AG04449 (cell line): ENCODE results near the gene FREM1.

Source experiments
- CTCF ChIA-PET: fragments of 350-600 bp; formaldehyde crosslinking; extraction: SDS; loops from one replicate; lab custom pipeline; 2021; ENCODE audit warnings: antibody characterized with exemption; lab: Yijun Ruan, JAX
- POLR2A ChIA-PET: fragments of 400-600, 350-600 bp; formaldehyde crosslinking; extraction: SDS; loops from one replicate; lab custom pipeline; 2020; ENCODE audit warnings: antibody characterized with exemption, inconsistent platforms; lab: Yijun Ruan, JAX
- DNase-seq: peaks from one replicate; pipeline ENCODE4 v3.0.0-alpha.2; 2010; ENCODE audit warnings: low read depth, low spot score
- H3K4me3 ChIP-seq: 2 replicates; pipeline ENCODE4 v1.5.1; 2011; ENCODE audit warnings: low read depth, mild to moderate bottlenecking, control low read depth, low read length
- CTCF ChIP-seq: IDR thresholded peaks from one replicate; pipeline ENCODE4 v1.5.1; 2011; ENCODE audit warnings: mild to moderate bottlenecking, moderate library complexity, low read length, control low read depth, inconsistent platforms; ENCODE audit not compliant: insufficient read depth; ENCODE audit errors: missing control alignments

Gene FREM1

GRCh38 chr9:14766299-14766698, 143.9 kb downstream of the FREM1 start:
- no peak for TF ChIP-seq CTCF
- DNase-seq = no peak
- ChIA-PET CTCF (interaction anchor here (0.6 to 5.9 kb wide), 8 partner anchors 8 to 323 kb away, joined by 3 to 51 read pairs (median 6); no protein-coding TSS in a partner anchor), POLR2A (no interaction called here)
- no peak overlapping the region for H3K4me3 ChIP-seq

GRCh38 chr9:14761584-14761983, 148.6 kb downstream of the FREM1 start:
- CTCF ChIA-PET = no interaction called here
- POLR2A ChIA-PET = no interaction called here
- no peak for TF ChIP-seq CTCF
- no peak overlapping the region for H3K4me3 ChIP-seq
- DNase-seq = no peak

- POLR2A ChIA-PET = interaction anchor here (0.6 kb wide), 1 partner anchor 37 kb away, joined by 3 read pairs; no protein-coding TSS in a partner anchor
These were observed 150.2 kb downstream of the FREM1 start for GRCh38 chr9:14760060-14760459.

GRCh38 chr9:14756291-14756690, 153.9 kb downstream of the FREM1 start:
- no peak for DNase-seq
- CTCF ChIA-PET = interaction anchor here (0.9 kb wide), 1 partner anchor 14 kb away, joined by 3 read pairs; no protein-coding TSS in a partner anchor
- H3K4me3 ChIP-seq = no peak overlapping the region
- TF ChIP-seq CTCF = no peak
- POLR2A ChIA-PET = no interaction called here

More at GRCh38 chr9:14760060-14760459, 150.2 kb downstream of the FREM1 start:
- CTCF ChIA-PET = interaction anchor here (1.3 to 1.6 kb wide), 2 partner anchors 9 to 11 kb away, joined by 3 to 12 read pairs; no protein-coding TSS in a partner anchor
- DNase-seq = no peak
- no peak overlapping the region for H3K4me3 ChIP-seq
- TF ChIP-seq CTCF = no peak

GRCh38 chr9:14752871-14753270, 157.4 kb downstream of the FREM1 start:
- CTCF ChIA-PET = interaction anchor here (2.3 kb wide), 1 partner anchor 16 kb away, joined by 8 read pairs; no protein-coding TSS in a partner anchor
- H3K4me3 ChIP-seq = no peak overlapping the region
- TF ChIP-seq CTCF = no peak
- no peak for DNase-seq
- POLR2A ChIA-PET = no interaction called here

- no peak overlapping the region for H3K4me3 ChIP-seq
- ChIA-PET POLR2A (no interaction called here), CTCF (interaction anchor here (2.3 kb wide), 1 partner anchor 17 kb away, joined by 8 read pairs; no protein-coding TSS in a partner anchor)
- TF ChIP-seq CTCF = no peak
- DNase-seq = no peak
These were observed 158.0 kb downstream of the FREM1 start for GRCh38 chr9:14752271-14752670.
